HG02981 (cell line): ENCODE measurements around the gene CTSO.
"Not testable (repeated sequence)": the region's sequence is repeated elsewhere in the genome, so short reads cannot be mapped to it uniquely, and the experiment has no call there.

Experiments used
- ATAC-seq: cut with Tn5 transposase; IDR thresholded peaks from one replicate; pipeline ENCODE4 v1.9.1; 2021; ENCODE audit warnings: mild to moderate bottlenecking, moderate library complexity; ENCODE audit not compliant: unreplicated experiment

CTSO gene

DNA sequence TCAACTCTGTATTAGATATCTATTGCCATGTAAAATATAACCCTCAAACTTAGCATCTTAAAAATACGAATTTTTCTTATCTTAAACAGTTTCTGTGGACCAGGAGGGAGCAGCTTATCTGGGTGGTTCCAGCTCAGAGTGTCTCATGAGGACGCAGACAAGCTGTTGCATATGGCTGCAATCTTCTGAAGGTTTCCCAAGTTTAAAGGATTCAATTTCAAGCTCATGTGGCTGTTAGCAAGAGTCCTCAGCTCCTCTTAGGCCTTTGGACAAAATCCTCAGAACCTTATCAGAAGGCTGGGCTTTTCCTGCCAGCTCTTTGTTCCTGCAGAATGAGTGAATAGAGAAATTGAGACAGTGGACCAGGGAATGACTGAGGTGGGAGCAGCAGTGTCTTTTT, 2.8 kb upstream of the CTSO start:
- no peak for ATAC-seq

DNA sequence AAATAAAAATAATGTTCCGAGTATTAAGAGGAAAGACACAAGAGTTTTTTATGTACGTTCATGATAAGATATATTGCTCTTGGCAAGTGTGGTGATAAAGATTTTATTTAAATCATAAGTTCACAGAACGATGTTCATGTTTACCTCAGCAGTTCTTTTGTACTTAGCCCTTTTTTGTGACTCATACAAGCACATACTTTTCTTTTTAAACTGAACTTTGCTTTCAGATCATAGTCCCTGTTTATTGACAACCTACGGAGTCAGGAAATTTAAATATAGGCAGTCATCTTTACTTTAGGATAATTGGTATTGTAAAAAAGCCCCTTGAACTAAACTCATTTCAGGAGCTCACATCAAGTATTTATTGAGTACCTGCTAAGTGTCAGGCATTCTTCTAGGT, 1.3 kb upstream of the CTSO start:
- no peak for ATAC-seq

DNA sequence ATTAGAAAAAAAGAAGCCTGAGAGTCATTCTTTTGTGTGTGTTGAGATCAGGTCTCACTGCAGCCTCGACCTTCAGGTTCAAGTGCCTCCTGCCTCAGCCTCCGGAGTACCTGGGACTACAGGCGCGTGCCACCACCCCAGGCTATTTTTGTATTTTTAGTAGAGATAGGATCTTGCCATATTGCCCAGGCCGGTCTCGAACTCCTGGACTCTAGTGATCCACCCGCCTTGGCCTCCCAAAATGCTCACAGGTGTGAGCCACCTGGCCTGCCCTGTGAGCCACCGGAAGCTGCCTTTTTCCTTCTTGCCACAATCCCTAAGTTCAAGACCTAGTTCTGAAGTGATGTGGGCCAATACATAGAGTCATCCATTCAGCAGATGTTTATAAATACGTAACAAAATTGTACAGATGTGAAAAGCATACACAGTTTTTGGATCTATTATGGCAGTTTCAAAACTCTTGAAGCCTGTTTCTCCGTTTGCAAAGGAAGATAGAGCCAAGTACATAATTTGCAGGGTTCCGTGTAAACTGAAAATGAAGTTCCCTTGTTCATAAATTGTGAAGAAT, 536 bp upstream of the CTSO start:
- ATAC-seq = no peak

DNA sequence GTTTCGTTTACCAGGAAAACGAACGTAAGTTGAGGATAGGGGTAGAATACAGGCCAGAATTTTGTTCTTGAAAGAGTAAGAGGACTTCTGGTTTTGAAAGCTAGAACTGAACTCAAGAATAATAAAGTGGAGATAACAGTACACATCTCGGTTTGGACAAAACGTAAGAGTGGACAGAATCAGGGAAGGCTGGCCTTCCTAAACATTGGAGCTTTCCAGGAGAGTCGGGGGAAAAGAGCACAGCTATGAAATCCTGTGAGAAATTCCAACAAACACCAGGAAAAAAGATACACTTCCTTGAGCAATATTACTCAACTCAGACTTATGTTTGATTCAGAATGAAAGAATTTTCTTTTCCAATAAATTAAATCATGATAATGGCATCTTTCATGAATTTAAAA, 1.2 kb downstream of the CTSO start:
- no peak for ATAC-seq

DNA sequence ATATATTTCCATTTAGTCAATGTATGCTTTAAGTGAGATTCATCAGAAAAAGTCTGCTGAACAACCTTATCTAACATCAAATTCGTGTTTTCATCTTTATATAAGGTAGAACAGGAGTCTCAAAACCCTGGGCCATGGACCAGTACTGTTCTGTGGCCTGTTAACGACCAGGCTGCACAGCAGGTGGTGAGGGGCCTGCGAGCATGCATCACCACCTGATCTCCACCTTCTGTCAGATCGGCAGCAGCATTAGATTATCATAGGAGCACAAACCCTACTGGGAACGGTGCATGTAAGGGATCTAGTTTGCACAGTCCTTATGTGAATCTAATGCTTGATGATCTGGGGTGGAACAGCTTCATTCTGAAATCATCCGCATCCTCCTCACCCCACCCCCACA, 3.2 kb downstream of the CTSO start:
- no peak for ATAC-seq

DNA sequence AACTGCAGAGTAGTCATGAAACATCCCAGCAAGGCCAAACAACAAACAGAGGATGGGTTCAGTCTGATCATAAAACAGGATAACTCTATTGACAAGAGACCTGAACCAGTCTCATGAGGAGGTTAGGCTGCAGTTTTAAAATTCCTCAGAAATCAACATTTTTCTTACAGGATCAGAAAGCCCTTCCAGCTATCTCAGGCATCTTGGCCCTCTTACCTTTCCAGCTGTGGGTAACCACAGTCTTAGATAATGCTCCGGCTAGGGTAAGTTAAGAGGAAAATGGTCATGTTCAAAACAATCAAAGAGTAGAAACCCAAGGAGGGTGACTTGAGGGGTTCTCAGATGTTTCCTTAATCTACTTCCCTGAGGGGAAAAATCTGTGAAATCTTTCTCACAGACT, 5.1 kb downstream of the CTSO start:
- ATAC-seq = no peak

DNA sequence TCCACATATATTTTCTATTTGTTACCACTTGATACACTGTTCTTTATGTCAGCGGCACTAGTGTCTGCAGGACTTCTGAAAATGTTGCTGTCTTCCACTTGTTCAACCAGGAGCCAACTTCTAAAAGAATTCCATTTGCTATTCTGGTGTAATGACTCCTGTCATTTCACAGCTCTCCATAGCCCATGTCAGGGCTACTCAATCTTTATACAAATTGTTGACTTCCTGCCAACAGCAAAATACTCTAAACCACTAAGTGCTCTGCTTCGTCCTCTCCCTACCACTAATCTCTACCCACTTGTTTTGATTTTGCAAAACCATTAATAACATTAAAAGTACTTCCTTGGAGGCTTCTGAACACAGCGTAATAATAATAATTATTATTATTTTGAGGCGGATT, 7.2 kb downstream of the CTSO start:
- ATAC-seq = no peak

DNA sequence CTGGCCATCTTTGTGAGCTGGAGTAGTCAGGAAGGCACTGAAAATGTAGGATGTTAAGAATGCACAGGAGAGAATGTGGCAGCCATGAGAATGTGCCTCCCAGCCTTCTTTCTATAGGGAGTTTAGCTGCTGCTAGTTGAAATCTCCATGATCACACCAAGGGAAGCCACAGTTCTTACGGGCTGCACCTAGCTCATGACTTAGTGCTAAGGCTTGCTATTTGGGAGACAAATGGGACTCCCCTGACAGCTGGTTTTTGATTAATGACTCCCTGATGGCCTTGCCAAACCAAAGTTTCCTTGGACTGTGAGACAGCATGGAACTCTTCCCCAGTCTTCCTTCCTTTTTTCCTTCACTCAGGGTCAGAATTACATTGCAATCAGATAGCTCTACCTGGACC, 9.2 kb downstream of the CTSO start:
- ATAC-seq = no peak

DNA sequence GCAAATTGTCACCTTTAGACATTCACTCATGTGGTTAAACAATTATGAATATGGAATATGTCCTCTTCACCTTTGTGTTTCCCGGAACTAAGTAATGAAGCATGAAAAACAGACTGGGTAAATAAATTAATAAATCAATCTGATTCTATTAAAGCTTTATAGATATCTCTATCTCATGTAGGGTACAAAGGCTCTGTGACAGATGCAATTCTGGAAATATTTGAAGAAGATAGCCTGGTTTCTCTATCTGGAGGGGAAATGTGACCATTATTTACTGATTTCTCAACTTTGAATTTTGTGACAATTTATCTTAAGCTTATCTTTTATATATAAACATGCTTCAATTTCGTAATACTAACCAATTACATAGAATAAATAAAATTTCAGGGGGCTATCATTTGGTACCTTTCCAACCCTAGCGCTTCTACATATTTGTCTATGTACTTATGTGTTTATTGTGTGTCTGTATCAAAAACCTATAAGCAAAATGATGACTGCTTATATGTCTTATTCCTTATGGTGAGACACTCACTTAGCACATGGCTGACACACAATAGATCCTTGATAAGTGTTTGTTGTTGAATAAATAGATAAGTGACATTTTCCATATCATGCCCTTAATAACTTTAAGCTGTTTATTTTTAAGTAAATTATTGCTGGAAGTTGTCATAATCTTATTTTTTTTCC, 9.9 kb downstream of the CTSO start:
- ATAC-seq = no peak

DNA sequence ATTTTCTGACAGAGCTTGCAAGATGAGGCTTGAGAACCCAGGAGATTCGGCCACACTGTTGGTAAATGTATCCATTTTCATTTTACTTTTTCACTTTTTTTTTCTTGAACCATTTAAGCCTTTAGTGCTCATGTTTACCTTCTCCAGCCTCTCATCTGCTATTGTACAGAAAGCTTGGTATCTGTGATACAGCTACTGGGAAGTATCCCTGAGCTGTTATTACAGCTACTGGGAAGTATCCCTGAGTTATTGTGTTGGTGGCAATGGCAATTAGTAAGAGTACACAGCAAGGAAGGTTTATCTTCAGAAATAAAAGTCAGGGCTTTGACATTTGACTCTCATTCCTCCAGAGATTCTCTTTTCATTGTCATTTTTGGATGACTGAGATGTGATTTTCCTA, 11.8 kb downstream of the CTSO start:
- no peak for ATAC-seq

DNA sequence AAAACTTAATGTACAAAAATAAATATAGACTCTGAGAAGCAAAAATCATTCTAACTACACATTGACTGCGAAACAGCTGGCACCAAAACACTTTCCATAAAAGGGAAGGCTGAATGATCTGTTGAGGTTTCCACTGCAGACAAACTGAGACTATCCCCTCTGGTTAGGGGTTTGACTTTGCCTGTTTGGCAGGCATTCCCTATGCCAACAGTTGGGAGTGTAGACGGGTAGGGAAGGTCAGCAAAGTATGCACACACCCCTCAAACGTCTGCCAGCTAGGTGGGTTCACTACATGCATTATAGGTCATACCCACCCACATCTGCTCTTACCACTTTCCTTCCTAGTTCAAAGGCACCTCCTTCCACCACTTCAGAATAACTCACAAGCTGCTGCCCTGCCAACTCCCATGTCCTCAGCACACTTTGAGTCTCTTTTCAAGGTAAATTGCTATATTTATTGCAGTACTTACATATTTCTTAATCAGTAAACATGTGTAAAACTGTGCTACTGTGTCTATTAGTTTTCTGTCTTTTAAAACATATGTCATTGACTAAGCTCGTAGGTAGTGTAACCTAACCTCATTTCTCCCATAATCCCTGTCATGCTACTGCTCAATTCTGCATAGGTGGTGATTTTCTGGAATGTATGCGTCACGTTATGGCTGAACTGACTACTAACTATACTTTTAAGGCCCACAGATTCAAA, 12.4 kb downstream of the CTSO start:
- ATAC-seq = no peak

DNA sequence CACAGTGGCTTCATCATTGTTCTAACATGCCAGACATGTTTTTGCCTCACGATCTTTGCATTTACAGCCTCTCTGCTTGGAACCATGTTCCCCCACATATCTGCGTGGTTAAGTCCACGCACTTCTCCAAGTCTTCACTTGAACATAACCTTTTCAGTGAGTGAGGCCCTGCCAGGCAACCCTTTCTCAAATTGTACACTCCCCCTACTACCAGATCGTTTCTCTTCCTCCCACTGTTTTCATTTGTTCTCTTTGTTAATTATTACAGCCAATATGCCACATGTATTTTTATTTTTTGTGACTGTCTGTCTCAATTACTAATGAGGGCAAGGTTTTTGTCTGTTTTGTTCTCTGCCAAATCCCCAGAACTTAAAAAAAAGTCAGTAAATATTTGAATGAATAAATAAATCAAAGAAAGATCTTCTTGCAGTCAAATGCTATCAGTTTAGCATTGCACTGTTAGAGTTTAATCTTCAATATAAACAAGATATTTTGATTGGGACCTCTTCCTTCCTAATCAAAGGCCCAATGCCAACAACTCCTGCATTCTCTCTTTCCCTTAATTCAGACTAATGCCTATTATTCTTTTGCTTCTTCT, 18.2 kb downstream of the CTSO start:
- ATAC-seq = no peak

DNA sequence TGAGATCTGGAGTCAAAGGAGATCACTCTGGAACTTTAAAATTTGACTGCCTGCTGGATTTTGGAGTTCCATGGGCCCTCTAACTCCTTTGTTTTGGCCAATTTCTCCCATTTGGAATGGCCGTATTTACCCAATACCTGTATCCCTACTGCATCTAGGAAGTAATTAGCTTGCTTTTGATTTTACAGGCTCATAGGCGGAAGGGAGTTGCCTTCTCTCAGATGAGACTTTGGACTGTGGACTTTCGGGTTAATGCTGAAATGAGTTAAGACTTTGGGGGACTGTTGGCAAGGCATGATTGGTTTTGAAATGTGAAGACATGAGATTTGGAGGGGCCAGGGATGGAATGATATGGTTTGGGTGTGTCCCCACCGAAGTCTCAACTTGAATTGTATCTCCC, 19.0 kb downstream of the CTSO start:
- ATAC-seq = not testable (repeated sequence)

DNA sequence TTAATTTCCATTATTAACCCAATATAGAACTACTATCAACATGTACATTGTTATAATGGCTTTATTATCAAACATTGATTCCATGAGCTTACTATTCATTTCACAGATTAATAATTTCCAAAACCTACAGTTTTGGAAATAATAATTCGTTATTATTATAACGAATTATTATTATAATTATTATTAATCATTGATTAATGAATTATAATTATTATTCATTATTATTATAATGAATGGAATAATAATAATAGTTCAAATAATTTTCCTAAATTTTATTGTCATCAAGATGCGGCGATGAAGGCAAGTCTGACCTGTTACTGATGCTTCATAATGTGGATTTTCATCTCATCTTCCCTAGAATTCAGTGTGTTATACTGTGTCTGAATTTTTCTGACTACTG, 22.0 kb downstream of the CTSO start:
- no peak for ATAC-seq

DNA sequence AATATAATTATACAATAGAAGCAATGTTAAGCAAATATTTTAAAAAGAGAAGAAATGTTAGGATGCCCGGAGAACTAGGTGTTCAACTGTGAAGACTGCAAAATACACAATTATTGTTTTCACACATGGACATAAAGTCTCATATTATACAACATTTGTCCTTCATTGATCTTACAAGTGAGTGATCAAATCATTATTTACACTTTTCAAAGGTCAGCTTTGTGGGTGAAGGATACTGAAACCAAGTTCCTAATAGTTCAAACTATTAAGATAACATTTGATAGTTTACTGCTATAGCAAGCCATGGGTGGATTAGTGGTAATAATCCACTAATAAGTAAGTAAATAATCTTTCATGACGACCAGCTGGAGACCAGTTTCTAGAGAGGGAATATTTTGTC, 23.3 kb downstream of the CTSO start:
- ATAC-seq = no peak

DNA sequence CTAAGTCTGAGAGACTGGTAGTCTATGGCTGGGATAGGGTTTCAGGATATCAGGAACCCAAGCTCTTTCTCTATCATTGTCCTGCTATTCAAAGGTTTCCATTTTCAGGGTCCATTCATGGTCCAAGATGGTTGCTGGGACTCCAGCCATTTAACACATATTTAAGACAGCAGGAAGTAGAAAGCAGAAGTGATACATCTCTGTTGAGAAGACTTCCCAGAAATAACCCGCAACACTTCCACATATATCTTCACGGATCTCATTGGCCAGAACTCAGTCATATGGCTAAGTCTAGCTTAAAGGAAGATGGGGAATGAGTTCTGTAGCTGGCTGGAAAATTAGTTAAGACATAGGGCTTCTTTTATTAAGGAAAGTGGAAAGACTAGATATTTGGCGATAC, 23.8 kb downstream of the CTSO start:
- ATAC-seq = no peak

DNA sequence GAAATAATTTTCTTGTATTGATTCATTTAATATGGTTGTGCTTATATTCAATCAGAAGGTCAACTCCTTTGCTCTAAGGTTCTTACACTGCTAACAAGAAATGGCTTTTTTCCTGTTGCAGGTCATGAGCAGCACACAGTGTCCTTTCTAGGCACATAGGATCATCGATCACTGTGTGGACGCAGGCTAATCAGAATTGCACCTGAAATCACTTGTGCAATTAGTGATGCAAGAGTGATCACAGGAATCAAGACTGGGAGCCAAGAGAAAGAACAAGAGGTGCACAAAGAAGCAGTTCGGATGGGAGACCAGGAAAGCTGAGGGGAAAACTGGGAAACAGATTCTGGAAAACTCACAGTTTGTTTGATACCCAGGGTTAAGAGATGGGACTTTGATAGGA, 29.0 kb downstream of the CTSO start:
- no peak for ATAC-seq

DNA sequence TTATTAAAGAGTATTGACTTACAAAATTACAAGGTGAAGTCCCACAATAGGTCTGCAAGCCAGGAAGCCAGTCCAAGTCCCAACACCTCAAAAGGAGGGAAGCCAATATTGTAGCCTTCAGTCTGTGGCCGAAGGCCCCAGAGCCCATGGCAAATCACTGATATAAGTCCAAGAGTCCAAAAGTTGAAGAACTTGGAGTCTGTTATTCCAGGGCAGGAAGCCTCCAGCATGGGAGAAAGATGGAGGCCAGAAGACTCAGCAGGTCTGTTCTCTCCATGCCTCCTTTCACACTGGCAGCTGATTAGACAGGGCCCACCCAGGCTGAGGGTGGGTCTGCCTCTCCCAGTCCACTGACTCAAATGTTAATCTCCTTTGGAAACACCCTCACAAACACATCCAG, 32.1 kb downstream of the CTSO start:
- no peak for ATAC-seq

DNA sequence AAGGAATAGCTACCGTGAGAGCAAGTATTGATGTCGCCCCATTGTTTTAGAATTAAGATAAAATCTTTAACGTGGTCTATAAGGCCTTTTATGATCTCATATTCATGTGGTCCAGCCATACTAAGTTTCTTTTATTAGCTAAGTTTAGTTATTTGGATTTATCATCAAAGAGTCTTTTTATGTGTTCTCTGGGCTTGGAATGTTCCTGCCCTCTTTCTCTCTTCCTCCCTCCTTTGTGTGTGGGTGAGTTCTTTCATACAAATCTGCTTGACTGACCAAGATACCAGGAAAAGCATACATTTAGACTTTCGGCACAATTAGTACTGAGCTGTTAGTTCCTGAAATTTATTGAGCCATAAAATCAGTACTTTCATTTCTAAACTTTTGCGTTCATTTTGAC, 38.9 kb downstream of the CTSO start:
- no peak for ATAC-seq

DNA sequence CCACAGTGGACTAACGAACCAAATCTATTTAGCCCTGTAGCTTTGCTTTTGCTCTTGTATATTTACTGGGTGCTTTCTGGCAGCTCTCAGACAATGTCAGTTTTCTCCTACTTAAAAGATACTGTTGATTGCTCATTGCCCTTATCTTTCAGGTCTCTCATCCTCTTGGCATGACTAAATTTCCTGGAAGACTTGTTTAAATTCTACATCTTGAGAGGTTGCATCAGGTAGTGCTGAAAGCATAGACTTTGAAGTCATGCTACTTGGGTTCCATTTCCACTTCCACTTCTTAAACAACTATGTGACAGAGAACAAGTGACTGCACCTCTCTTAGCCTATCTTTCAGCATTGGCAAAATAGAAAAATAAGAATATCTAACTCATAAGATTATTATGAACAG, 41.8 kb downstream of the CTSO start:
- ATAC-seq = no peak

DNA sequence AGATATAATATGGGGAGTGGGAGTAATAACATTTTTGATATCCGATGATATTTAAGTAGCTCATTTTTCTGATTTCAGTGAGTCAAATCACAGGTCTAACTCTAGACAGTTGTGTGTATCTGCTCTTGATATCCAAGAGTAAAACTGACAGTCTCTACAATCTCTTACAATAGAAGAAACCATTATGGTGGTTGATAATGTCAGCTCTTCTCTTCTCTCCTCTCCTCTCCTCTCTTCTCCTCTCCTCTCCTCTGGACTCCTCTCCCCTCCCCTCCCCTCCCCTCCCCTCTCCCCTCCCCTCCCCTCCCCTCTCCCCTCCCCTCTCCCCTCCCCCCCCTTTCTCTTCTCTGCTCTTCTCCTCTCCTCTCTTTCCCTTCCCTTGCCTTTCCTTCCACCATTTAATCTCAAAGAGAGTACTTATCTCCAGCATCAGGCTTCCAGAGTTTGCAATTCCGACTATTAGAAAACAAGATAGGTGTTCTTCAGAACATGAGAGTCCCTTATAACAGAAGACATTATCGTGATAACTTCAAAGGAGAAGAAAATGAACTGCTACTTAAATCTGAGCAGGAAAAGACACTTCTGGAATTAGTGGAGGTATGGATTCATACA, 43.9 kb downstream of the CTSO start:
- no peak for ATAC-seq
